Measurements from ENCODE around the gene PRB4.
"Not testable (repeated sequence)": the region's sequence is repeated elsewhere in the genome, so short reads cannot be mapped to it uniquely, and the experiment has no call there.

Gene PRB4

DNA sequence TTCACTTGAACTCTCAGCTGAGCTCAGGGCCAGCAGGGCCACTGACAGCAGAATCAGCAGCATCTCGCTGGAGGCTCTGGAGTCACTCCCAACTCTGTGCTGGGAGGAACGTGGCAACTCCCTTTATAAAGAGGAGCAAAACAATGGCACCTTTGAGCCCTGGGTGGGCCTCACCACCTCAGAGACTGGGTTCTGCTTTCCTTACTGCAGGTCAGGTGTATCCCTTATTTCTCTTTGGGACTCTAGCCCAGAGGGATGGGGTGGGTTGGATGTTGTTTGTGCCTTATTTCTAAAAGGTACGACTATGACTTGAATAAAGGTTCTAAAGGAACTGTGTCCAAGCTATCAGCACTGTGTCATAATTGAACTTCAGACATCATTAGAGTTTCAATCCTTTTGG lies at the start of gene PRB4:
PRB4 (minus strand) TSS at position 101 of the 400 bp plus-strand sequence; CDS start at position 63, 38 bp downstream.
- no peak for DNase-seq (ENCODE audit: low read depth)

DNA sequence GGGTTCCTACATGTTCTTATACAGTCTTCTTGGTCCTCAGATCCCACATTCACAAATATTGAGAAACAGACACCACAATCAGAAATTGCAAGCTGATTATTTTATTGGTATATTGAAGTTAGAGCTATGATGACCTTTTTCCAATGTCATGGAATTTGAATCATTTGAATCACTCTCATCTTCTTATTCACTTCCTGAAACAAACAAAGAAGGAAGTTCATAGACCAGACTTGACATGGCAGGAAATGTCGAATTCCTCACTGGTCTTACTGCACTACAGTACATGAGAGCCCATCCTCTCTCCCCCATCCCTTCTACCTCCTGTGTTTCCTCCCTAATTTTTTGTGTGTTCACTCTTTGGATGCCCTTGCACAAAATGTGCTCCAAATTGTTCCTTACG lies 41.5 kb upstream of the PRB4 start:
- DNase-seq (ENCODE audit: low read depth): not testable (repeated sequence)

DNA sequence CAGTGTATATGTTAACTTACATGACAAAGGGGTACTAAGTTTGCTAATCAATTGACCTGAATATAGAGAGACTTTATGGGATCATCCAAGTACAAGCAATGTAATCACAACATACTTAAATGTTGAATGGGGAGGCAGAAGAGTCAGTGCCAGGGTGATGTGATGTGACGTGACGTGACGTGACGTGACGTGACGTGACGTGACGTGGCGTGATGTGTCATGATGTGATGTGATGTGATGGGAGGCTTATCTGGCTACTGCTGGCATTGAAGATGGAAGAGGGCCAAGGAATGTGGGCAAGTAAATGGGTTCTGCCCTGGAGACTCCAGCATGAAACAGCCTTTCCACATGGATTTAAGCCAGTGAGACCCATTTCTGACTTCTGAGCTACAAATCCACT lies 38.2 kb upstream of the PRB4 start:
- DNase-seq (ENCODE audit: low read depth): no peak

DNA sequence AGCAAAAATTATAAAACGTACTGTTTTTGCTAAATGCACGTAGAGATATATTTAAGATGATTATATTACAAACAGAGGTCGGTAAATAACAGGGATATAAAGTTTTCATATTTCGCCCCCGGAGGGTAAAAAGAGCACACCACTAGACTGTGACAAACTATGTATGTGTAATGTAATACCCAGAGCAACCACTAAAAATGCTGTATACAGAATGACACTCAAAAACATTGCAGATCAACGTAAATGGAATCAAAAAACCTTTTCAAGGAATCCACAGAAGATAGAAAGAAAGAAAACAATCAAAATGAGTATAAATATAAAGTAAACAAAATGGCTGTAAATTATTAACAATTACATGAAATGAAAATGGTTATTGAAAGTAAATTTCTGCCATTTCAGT lies 37.6 kb upstream of the PRB4 start:
- DNase-seq (ENCODE audit: low read depth): no peak

DNA sequence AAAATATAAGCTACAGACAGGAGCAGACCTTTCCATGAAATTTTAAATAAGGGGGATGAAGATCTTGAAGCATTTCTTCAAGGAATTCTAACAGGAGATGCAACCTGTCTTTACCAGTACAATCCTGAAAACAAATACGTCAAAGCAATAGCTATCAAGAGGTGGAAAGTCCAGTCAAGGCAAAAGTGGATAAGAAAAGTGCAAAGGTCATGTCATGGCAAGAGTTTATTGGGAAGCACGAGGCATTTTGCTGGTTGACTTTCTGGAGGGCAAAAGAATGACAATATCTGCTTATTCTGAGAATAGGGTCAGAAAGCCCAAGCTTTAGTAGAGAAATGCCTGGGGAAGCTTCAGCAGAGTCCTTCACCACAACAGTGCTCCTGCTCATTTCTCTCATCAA lies 34.3 kb upstream of the PRB4 start:
- DNase-seq (ENCODE audit: low read depth): no peak

GRCh38 chr12:11324426-11324825 lies 14.2 kb upstream of the PRB4 start:
- no peak for DNase-seq (ENCODE audit: low read depth)

DNA sequence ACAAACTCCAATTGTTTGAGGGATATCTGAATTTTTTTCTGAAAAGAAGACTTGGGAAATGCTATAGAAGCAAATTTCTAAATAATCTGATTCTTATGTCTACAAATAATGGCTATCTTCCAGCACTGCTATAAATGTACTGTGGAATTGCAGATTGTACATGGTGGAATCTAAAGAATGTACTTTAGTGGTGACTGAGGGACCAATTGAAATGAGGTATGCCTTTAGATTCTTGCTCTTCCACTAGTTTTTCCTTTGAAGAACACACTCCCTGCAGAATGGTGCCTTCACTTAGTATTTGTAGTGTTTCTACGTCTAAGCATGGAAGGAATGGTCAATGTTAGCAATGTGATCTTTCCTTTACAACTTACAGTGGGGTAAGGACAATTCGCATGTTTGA lies 11.7 kb upstream of the PRB4 start:
- DNase-seq (ENCODE audit: low read depth): no peak

GRCh38 chr12:11307143-11307542 lies 3.1 kb downstream of the PRB4 start:
- DNase-seq (ENCODE audit: low read depth): no peak

DNA sequence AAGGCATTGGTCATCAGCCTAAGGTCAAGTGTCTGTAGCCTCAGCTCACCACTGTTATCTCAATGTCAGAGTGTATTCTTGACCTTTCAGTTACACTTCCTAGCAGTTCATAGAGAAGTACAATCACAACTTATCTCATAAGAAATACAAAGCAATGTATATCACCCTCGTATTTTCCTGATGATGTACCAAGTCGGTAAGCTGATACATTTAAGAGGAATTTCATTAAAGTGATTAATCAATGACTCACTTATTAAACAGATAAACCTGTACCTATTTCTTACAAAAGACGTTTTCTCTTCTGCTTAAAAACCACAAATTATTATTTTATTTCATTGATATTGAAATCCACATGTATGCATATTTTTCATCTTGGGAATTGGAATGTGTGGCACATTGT lies 36.8 kb downstream of the PRB4 start:
- DNase-seq (ENCODE audit: low read depth): no peak

DNA sequence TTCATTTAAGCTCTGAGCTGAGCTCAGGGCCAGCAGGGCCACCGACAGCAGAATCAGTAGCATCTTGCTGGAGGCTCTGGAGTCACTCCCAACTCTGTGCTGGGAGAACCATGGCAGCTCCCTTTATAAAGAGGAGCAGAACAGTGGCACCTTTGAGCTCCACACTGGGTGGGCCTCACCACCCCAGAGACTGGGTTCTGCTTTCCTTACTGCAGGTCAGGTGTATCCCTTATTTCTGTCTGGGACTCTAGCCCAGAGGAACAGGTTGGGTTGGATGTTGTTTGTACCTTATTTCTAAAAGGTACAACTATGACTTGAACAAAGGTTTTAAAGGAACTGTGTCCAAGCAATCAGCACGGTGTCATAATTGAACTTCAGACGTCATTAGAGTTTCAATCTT lies 40.6 kb downstream of the PRB4 start, which contains the start of gene PRB3:
PRB3 (minus strand) TSS at position 101 of the 400 bp plus-strand sequence; CDS start at position 63, 38 bp downstream.
- no peak for DNase-seq (ENCODE audit: low read depth)

DNA sequence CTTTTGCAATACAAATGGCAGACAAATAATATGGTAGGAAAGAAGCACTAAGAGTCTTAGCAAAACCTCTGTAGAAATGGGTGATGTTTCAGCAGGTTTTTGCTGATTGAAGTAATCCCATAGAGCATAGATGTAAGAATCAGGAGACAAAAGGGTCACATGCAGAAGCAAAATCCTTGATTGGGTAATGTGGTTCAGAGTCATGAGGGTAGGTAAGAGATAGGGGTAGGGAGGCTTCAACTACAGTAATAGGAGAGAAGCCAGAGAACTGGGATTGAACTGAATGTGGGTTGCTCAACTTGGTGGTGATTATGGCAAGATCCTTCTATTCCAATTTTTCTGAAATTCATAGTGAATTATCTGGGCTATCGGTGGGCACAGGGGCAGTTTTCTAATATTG lies 45.7 kb downstream of the PRB4 start:
- DNase-seq (ENCODE audit: low read depth): no peak
